GM12872 (cell line): ENCODE results near the gene PRM3.

Experiments
- TF ChIP-seq, protein P1 (sequence below): IDR thresholded peaks from 3 replicates; pipeline ENCODE4 v1.5.1; 2011; ENCODE audit warnings: low read depth, mild to moderate bottlenecking, low read length, moderate library complexity; ENCODE audit not compliant: insufficient read depth

PRM3 gene

DNA sequence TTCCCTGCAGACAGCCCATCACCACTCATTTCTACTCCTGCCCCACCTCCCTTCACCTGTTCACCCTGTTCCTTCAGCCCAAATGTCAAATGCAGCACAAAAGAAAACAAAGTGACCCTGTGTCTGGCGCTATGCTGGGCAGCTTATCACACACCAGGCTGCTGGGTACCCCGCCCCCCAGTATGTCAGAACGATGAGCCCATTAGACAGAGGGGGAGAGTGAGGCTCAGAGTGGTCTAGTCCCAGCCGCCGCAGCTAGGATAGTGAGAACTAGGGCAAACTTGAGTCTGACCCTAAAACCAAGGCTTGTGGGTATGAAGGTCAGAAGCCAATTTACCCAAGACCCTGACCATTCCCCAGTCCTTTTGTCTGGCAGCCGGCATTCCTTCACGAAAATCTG lies 8.3 kb downstream of the PRM3 start:
- TF ChIP-seq, protein P1, sequence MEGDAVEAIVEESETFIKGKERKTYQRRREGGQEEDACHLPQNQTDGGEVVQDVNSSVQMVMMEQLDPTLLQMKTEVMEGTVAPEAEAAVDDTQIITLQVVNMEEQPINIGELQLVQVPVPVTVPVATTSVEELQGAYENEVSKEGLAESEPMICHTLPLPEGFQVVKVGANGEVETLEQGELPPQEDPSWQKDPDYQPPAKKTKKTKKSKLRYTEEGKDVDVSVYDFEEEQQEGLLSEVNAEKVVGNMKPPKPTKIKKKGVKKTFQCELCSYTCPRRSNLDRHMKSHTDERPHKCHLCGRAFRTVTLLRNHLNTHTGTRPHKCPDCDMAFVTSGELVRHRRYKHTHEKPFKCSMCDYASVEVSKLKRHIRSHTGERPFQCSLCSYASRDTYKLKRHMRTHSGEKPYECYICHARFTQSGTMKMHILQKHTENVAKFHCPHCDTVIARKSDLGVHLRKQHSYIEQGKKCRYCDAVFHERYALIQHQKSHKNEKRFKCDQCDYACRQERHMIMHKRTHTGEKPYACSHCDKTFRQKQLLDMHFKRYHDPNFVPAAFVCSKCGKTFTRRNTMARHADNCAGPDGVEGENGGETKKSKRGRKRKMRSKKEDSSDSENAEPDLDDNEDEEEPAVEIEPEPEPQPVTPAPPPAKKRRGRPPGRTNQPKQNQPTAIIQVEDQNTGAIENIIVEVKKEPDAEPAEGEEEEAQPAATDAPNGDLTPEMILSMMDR = no peak

DNA sequence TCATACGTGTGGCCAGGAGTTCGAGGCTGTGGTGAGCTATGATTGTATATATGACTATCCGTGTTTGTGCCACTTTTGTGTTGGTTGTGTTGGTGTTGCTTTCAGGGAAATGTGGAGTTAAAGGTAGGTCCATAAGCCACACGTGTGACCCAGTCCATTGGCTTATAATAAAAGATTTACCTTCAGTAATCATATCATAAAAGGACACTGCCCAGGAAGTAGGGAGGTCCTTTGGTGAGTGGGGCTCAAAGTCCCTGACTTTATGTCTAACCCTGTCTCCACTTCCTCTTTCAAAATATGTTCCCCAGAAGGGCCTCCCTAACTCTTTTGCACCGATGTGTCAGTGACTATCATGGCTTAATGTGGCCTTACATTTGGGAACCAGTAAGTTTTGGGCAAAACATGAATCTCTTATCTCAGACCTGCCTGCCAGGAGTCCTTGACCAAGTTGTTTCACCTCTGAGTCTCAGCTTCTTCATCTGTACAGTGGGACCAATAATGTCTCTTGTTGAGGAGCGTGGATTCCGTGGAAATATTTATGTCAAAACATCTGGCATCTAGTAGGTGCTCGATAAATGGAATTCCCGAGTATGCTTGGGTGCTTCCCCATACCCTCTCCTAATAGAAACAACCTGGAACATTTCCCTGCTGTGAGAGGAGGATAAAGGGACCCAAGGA lies 9.1 kb downstream of the PRM3 start:
- TF ChIP-seq, protein P1 = no peak

DNA sequence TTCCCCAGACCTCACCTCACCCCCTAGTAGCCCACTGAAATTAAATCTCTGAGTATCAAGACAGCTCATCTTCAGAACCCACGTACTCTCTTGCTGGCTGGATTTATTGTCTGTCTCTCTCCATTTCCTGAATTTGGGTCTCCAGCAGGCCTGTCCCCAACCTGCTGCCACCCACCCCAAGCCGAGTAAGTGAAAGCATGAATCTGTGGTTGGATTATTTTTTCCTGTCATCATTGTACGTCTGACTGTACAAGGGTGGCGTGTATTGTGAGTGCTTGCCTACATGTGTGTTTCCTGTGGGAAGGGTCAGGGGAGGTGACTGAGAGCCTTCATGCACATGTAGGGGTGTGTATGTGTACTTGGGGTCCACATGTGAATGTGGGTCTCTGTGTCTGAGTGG lies 9.7 kb downstream of the PRM3 start:
- TF ChIP-seq, protein P1 = no peak

DNA sequence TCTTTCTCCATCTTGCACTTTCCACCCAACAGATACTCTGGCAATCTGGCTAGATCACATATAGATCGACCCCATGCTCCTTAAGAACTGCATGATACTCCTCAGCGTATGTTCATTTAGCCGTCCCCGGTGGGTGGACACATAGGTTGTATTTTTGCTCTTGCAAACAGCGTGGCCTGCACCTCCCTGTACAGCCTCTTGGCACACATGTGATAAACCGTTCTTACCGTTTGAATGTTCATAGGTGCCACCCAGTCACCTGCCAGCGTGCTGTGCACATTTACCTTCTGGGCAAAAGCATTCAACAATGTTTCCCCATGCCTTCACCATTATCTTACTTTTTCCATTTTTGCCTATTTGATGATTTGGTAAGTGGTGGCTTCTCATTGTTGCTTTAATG lies 10.5 kb downstream of the PRM3 start:
- TF ChIP-seq, protein P1 = no peak

DNA sequence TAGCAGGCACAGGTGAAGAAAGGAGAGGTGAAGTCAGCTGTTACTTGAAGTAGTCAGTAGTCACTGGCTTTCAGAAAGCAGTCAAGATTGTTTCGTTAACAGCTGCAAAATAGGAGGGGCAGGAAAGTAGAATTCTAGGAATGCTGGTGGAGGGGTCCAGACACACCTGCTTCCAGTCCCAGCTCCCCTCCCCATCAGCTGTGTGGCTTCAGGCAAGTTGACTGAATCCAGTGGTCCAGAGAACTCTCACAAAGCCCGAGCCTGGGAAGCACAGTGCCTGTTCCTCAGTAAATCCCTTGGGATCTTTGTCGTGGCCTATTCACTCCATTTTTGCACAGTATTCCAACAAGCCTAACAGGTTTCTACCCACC lies 12.8 kb downstream of the PRM3 start:
- TF ChIP-seq, protein P1 = no peak

DNA sequence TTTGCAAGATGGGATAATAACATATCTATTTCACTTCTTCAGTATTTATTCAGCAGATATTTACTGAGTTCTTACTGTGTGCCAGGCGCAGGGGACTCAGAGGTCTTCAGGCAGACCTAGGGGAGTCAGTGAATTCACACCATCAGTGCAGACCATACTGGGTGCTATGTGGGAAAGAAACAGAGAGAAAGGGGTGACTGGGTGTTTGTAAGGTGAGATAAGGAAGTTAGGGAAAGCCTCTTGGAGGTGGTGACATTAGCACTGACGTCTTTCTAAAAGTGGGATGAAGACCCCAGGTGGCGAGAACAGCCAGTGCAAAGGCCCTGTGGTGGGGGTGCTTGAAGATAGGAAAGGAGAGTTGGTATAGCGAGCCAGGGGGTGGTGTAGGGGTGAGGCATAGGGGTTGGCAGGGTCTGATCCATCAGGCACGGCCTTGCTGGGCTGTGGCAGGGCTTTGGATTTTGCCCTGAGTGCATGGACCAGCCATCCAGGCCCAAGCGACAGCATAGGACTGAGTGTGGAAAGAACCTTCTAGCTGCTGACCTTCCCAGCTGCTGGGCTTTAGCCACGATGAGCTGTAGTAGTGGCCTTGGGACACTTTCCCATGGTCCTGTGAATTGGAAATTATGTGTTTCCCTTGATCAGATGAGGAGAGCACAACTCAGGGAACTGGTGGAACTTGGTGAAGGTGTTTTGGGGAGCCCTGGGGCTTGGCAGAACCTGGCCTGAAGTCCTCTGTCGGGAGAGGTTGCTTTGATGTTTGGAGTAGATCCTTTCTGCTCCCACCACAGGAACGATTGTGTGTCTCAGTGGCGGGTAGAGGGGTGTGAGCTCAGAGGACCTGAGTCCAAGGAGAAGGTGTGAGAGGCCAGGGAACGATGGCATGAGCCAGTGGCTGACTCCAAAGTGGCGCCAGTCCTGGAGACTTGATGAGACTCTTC lies 13.5 kb downstream of the PRM3 start:
- TF ChIP-seq, protein P1 = no peak
